C4-2B (cell line): ENCODE results near the gene CERS2.
A peak's percentile ranks its signal among the peaks of the same experiment; 100 is the strongest.
"Not testable (repeated sequence)": the region's sequence is repeated elsewhere in the genome, so short reads cannot be mapped to it uniquely, and the experiment has no call there.

Source experiments
- H3K27ac ChIP-seq: fragments of 450-650 bp; 2 replicates; pipeline ENCODE4 v1.5.1; 2017
- ZFX ChIP-seq: fragments of 450-650 bp; IDR thresholded peaks from 2 replicates; pipeline ENCODE4 v1.6.1; 2017
- TF ChIP-seq, protein P1 (sequence below): fragments of 450-650 bp; conservative IDR thresholded peaks from 2 replicates; pipeline ENCODE4 v1.5.1; 2017; ENCODE audit warnings: mild to moderate bottlenecking

Gene CERS2

GRCh38 chr1:150955280-150955679 lies 19.4 kb downstream of the CERS2 start:
- H3K27ac ChIP-seq = peak overlapping the region; percentile 38
- TF ChIP-seq ZFX = no peak
- TF ChIP-seq, protein P1, sequence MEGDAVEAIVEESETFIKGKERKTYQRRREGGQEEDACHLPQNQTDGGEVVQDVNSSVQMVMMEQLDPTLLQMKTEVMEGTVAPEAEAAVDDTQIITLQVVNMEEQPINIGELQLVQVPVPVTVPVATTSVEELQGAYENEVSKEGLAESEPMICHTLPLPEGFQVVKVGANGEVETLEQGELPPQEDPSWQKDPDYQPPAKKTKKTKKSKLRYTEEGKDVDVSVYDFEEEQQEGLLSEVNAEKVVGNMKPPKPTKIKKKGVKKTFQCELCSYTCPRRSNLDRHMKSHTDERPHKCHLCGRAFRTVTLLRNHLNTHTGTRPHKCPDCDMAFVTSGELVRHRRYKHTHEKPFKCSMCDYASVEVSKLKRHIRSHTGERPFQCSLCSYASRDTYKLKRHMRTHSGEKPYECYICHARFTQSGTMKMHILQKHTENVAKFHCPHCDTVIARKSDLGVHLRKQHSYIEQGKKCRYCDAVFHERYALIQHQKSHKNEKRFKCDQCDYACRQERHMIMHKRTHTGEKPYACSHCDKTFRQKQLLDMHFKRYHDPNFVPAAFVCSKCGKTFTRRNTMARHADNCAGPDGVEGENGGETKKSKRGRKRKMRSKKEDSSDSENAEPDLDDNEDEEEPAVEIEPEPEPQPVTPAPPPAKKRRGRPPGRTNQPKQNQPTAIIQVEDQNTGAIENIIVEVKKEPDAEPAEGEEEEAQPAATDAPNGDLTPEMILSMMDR = no peak

DNA sequence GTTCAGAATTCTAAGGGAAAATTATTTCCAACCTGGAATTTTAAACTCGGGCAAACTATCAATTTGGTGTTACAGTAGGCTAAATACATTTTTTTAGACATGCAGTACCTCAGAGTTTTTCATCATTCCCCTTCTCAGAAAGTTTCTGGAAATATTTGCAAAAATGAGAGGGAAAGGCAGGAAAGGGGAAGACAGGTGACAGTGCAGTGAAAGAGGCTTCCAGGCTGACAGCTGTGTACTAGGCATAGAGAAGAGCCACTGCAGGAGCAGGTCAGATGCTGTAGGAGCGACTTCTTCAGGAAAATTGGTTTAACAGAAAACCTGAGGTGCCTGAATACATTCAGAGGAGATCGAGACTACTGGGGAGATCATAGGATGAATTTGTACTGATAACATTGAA lies 19.9 kb downstream of the CERS2 start:
- no peak for TF ChIP-seq ZFX
- TF ChIP-seq, protein P1 = no peak
- no peak overlapping the region; the same call in 1 of the 2 replicates for H3K27ac ChIP-seq

DNA sequence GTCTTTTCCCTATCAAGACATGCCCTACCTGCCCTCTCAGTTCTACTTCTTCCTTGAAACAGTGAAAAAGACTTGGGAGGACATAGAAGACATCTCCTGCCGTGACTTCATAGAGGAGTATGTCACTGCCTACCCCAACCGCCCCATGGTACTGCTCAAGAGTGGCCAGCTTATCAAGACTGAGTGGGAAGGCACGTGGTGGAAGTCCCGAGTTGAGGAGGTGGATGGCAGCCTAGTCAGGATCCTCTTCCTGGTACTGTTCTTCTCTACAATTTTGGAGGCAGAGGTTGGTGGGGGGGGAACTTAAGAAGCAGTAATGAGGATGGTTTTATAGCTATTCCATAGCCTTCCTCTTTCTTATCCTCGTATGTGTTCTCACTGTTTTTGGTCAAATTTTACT lies 29.8 kb downstream of the CERS2 start:
- no peak overlapping the region for H3K27ac ChIP-seq
- TF ChIP-seq, protein P1 = no peak
- TF ChIP-seq ZFX = no peak

- TF ChIP-seq ZFX = no peak
- TF ChIP-seq, protein P1 = no peak
- H3K27ac ChIP-seq = no peak overlapping the region
These were observed 42.9 kb downstream of the CERS2 start for GRCh38 chr1:150931773-150932172.

GRCh38 chr1:150928775-150929174 lies 45.9 kb downstream of the CERS2 start:
- not testable (repeated sequence) for H3K27ac ChIP-seq

- TF ChIP-seq, protein P1 = no peak
- TF ChIP-seq ZFX = no peak
- H3K27ac ChIP-seq = no peak overlapping the region
These were observed 46.3 kb downstream of the CERS2 start for GRCh38 chr1:150928286-150928685.

- no peak for TF ChIP-seq ZFX
- TF ChIP-seq, protein P1 = no peak
- no peak overlapping the region for H3K27ac ChIP-seq
These were observed 47.0 kb downstream of the CERS2 start for GRCh38 chr1:150927624-150928023.

DNA sequence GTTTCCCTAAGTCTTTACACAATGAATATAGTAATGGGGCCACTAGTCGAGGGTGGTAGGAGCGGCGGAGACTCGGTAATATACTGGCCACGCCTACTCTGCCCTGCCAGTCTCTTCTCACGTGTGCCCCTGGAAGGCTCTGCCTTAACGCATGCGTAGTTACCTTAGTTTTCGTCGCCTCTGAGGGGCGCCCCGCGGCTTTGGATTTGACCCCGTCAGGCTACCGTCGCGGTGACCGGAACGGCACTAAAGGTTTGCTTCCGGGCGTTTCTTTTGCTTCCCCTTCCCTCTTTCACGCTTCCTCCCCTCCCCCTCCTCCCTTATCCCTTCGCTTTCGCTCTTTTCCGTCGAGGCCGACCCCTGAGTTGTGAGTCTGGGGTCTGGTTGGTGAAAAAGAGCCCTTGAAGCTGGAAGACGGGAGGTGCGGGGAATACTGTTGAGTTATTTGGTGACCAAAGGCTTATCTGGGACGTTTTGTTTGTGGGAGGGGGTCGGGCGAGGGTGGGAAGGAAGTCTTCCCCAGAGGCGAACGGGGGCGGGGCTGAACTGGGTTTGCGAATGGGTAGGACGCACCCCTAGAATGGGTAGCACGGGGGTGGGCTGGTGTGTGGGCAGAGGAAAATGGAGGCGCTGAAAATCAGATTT lies 48.4 kb downstream of the CERS2 start, which contains the start of gene SETDB1:
SETDB1 (plus strand) TSS at position 267 of the 645 bp plus-strand sequence. CDS start 1,352 bp downstream, outside the sequence.
- TF ChIP-seq, protein P1 = peak; percentile 8; the same call in 1 of the 2 replicates
- TF ChIP-seq ZFX = no peak
- peak within 1 kb of the TSS; percentile 81 for H3K27ac ChIP-seq
